Caco-2 (cell line): Measurements from ENCODE around the gene ENPP1. TPM values are rescaled to one million over a fixed set of nuclear protein-coding genes. Genes with fewer than 3 reads are reported as not detected.
"Not testable (repeated sequence)": the region's sequence is repeated elsewhere in the genome, so short reads cannot be mapped to it uniquely, and the experiment has no call there.

Experiments used
- BruUV-seq: library from RNA; stranded (reverse); fragments of 400-500 nt; replicated peaks from 2 replicates; lab custom pipeline; 2021; lab: Mats Ljungman, UMichigan
- CTCF ChIA-PET: fragments of 300-600 bp; sonication (Branson Sonifier 250); formaldehyde crosslinking; loops from one replicate; lab custom pipeline; 2022; ENCODE audit warnings: antibody characterized with exemption; lab: Charles Lee
- POLR2A ChIA-PET: fragments of 300-600 bp; sonication (Branson Sonifier 250); formaldehyde crosslinking; loops from one replicate; lab custom pipeline; 2022; ENCODE audit warnings: antibody characterized with exemption; lab: Charles Lee
- DNase-seq, 2 experiments: peaks; one replicate each; pipeline versions ENCODE4 v3.0.0 to v3.0.0-alpha.2; 2020 to 2022
- H3K27me3 ChIP-seq: replicated peaks from 2 replicates; pipeline ENCODE4 v1.6.0; 2011; ENCODE audit warnings: low read length; ENCODE audit not compliant: control insufficient read depth, insufficient read depth
- H3K36me3 ChIP-seq: 2 replicates; pipeline ENCODE4 v1.5.1; 2011; ENCODE audit warnings: low read length; ENCODE audit not compliant: control insufficient read depth, insufficient read depth
- H3K4me1 ChIP-seq: fragments of 250-450 bp; sonication (Bioruptor Pico); 2 replicates; pipeline ENCODE4 v1.5.1; 2020; ENCODE audit warnings: mild to moderate bottlenecking
- H3K4me3 ChIP-seq: 2 replicates; pipeline ENCODE4 v1.5.1; 2011; ENCODE audit warnings: low read depth, mild to moderate bottlenecking, control low read depth, low read length
- H3K9me3 ChIP-seq: fragments of 250-450 bp; sonication (Bioruptor Pico); 2 replicates; pipeline ENCODE4 v1.5.1; 2020; ENCODE audit warnings: mild to moderate bottlenecking, moderate library complexity
- H3K27ac Mint-ChIP-seq: one replicate; pipeline ENCODE4 v1.8.0; 2022; ENCODE audit warnings: mixed read lengths; ENCODE audit not compliant: unreplicated experiment
- H3K27me3 Mint-ChIP-seq: one replicate; pipeline ENCODE4 v1.8.0; 2022; ENCODE audit warnings: mixed read lengths; ENCODE audit not compliant: insufficient read depth, unreplicated experiment
- H3K36me3 Mint-ChIP-seq: one replicate; pipeline ENCODE4 v1.8.0; 2022; ENCODE audit warnings: mild to moderate bottlenecking, mixed read lengths; ENCODE audit not compliant: insufficient read depth, unreplicated experiment
- H3K4me1 Mint-ChIP-seq: one replicate; pipeline ENCODE4 v1.8.0; 2022; ENCODE audit warnings: low read depth, mixed read lengths; ENCODE audit not compliant: unreplicated experiment
- H3K4me3 Mint-ChIP-seq: one replicate; pipeline ENCODE4 v1.8.0; 2022; ENCODE audit warnings: mild to moderate bottlenecking, moderate library complexity, mixed read lengths; ENCODE audit not compliant: unreplicated experiment
- H3K9me3 Mint-ChIP-seq: one replicate; pipeline ENCODE4 v1.8.0; 2022; ENCODE audit warnings: mixed read lengths; ENCODE audit not compliant: unreplicated experiment
- intact Hi-C: fragments of 100-400 bp; cut with micrococcal nuclease; formaldehyde crosslinking; loops from one replicate; pipeline ENCODE4 v1.10.0; 2022; ENCODE audit not compliant: unreplicated experiment
- total RNA-seq: library from RNA; stranded (reverse); gene quantifications from 2 replicates; pipeline ENCODE4 v1.2.3, GENCODE V29; 2022
- TF ChIP-seq, protein P1 (sequence below), 2 experiments: fragments of 200-600 bp in 1 of 2; IDR thresholded peaks; 1 replicate in 1 of 2; 2 replicates in 1 of 2; pipeline versions ENCODE4 v1.5.1 to v1.8.0; 2011 to 2022; ENCODE audit warnings: antibody characterized with exemption in 1 of 2, control low read depth in 1 of 2, inconsistent platforms in 1 of 2, low read depth in 1 of 2, low read length in 1 of 2, mild to moderate bottlenecking in 1 of 2, moderate library complexity in 1 of 2; ENCODE audit not compliant: insufficient read depth in 1 of 2, severe bottlenecking in 1 of 2, unreplicated experiment in 1 of 2

The ENPP1 gene
- total RNA-seq, 1 experiment from 2014 or later = 4.8 TPM

DNA sequence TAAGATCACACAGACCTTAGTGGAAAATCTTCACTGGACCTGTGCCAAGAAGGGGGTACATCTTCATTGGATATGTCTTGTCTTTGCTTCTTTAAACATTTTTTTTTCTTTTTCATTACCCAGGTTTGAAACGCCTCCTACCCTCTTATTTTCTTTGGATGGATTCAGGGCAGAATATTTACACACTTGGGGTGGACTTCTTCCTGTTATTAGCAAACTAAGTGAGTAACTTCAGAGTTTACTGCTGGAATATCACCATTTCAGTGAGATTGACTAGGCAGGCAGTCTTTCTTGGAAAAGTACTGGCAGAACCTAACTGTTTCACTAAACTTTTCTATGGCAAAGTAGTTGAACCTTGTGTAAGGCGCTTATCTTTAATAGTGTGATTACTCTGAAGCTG, 47.0 kb downstream of the ENPP1 start:
- intact Hi-C loops = no loop called here
- Histone ChIP-seq H3K36me3 (no peaks in the 10 kb centered on the region), H3K4me3 (no peak overlapping the region), H3K4me1 (no peaks in the 10 kb centered on the region), H3K27me3 (no peaks in the 10 kb centered on the region), H3K9me3 (no peaks in the 10 kb centered on the region)
- no peak for DNase-seq
- no peaks in the 10 kb centered on the region for H3K27me3 Mint-ChIP-seq
- TF ChIP-seq, protein P1, sequence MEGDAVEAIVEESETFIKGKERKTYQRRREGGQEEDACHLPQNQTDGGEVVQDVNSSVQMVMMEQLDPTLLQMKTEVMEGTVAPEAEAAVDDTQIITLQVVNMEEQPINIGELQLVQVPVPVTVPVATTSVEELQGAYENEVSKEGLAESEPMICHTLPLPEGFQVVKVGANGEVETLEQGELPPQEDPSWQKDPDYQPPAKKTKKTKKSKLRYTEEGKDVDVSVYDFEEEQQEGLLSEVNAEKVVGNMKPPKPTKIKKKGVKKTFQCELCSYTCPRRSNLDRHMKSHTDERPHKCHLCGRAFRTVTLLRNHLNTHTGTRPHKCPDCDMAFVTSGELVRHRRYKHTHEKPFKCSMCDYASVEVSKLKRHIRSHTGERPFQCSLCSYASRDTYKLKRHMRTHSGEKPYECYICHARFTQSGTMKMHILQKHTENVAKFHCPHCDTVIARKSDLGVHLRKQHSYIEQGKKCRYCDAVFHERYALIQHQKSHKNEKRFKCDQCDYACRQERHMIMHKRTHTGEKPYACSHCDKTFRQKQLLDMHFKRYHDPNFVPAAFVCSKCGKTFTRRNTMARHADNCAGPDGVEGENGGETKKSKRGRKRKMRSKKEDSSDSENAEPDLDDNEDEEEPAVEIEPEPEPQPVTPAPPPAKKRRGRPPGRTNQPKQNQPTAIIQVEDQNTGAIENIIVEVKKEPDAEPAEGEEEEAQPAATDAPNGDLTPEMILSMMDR (IDR thresholded peaks at IDR 0.05; ENCODE audit: insufficient read depth in 1 of 2, low read depth in 1 of 2, low read length in 1 of 2, severe bottlenecking in 1 of 2, unreplicated experiment in 1 of 2) = no peak
- CTCF ChIA-PET = no interaction called here
- no peaks in the 10 kb centered on the region for H3K9me3 Mint-ChIP-seq
- H3K4me3 Mint-ChIP-seq = no peak overlapping the region
- no peak overlapping the region for H3K27ac Mint-ChIP-seq
- BruUV-seq = no TSS peak
- H3K36me3 Mint-ChIP-seq = no peaks in the 10 kb centered on the region
- H3K4me1 Mint-ChIP-seq = no peaks in the 10 kb centered on the region
- POLR2A ChIA-PET = no interaction called here

DNA sequence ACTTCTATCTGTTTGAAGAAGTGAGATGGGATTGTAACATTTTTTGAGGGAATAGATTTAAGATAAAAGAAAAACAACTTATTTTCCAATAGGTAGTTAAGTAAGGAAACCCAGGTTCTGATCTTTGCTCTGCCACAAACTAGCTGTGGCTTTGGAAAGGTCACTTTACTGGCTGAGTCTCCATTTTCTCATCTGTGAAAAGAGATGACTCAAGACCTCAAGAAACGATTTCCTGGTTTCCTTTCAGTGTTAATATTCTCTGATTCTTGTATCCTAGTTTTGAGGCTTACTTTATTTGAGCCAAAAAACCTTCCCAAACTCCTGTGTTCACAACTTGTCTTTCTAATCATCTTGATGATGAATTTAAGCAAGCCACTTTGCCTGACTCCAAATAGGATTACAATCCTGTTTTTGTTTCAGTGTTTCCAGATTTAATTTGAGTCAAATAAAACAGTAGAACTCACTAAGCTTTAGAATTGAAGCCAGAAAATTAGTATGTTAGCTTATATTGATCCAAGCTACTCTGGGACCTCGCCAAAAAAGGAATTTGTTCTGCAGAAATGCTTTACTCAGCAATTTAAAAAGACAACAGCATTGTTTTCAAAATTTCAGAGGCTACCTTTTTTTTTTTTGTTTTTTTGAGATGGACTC, 51.1 kb downstream of the ENPP1 start:
- POLR2A ChIA-PET = no interaction called here
- DNase-seq = no peak
- Mint-ChIP-seq H3K27me3 (no peaks in the 10 kb centered on the region), H3K4me1 (peaks cover 15% of the 10 kb centered on the region), H3K9me3 (no peaks in the 10 kb centered on the region), H3K36me3 (peaks cover 6% of the 10 kb centered on the region), H3K27ac (no peak overlapping the region), H3K4me3 (no peak overlapping the region)
- H3K4me1 ChIP-seq = peaks cover 16% of the 10 kb centered on the region
- no peaks in the 10 kb centered on the region for H3K27me3 ChIP-seq
- no peaks in the 10 kb centered on the region for H3K36me3 ChIP-seq
- H3K4me3 ChIP-seq = no peak overlapping the region
- BruUV-seq = no TSS peak
- intact Hi-C loops = no loop called here
- TF ChIP-seq, protein P1 (IDR thresholded peaks at IDR 0.05; ENCODE audit: insufficient read depth in 1 of 2, low read depth in 1 of 2, low read length in 1 of 2, severe bottlenecking in 1 of 2, unreplicated experiment in 1 of 2) = no peak
- H3K9me3 ChIP-seq = no peaks in the 10 kb centered on the region
- CTCF ChIA-PET = interaction anchor here (0.7 kb wide), 1 partner anchor 290 kb away, joined by 4 read pairs; no protein-coding TSS in a partner anchor

DNA sequence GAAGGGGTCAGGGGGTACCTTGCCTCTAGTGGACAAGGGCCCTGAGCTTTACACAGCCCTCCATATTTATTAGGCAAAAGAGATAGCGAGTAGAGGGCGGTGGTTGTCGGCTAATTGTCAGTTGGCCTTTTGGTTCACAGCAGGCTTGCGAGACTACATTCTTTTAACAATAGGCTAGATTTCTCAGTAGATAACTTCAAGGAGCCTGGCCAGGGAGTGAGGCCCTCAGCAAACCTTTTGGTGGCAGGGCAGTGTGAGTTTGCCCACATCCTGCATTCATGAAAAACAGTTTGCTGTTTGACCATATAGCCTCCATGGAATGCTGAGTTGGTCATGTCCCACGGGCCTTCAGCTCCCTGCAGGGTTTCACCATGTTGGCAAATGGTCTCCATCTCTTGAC, 51.8 kb downstream of the ENPP1 start:
- peaks cover 18% of the 10 kb centered on the region for H3K4me1 Mint-ChIP-seq
- H3K9me3 Mint-ChIP-seq, H3K27me3 Mint-ChIP-seq, H3K9me3 ChIP-seq, H3K27me3 ChIP-seq, H3K27ac Mint-ChIP-seq, H3K4me3 ChIP-seq, H3K36me3 Mint-ChIP-seq, H3K36me3 ChIP-seq, POLR2A ChIA-PET, BruUV-seq, CTCF ChIA-PET, H3K4me3 Mint-ChIP-seq: not testable (repeated sequence)
- intact Hi-C loops = loop anchor here (5.0 kb wide), 1 partner anchor 38 kb away; no protein-coding TSS in a partner anchor
- DNase-seq = peak in 1 of 2 experiments; percentile 33
- peaks cover 22% of the 10 kb centered on the region for H3K4me1 ChIP-seq
